ENCODE data around the gene AKAP14.
"Not testable (repeated sequence)": the region's sequence is repeated elsewhere in the genome, so short reads cannot be mapped to it uniquely, and the experiment has no call there.

AKAP14 gene

GRCh38 chrX:119899125-119899524 is 3.4 kb downstream of the AKAP14 start:
- DNase-seq (ENCODE audit: extremely low read depth, low read depth), result no peak
- TF ChIP-seq, protein P1, sequence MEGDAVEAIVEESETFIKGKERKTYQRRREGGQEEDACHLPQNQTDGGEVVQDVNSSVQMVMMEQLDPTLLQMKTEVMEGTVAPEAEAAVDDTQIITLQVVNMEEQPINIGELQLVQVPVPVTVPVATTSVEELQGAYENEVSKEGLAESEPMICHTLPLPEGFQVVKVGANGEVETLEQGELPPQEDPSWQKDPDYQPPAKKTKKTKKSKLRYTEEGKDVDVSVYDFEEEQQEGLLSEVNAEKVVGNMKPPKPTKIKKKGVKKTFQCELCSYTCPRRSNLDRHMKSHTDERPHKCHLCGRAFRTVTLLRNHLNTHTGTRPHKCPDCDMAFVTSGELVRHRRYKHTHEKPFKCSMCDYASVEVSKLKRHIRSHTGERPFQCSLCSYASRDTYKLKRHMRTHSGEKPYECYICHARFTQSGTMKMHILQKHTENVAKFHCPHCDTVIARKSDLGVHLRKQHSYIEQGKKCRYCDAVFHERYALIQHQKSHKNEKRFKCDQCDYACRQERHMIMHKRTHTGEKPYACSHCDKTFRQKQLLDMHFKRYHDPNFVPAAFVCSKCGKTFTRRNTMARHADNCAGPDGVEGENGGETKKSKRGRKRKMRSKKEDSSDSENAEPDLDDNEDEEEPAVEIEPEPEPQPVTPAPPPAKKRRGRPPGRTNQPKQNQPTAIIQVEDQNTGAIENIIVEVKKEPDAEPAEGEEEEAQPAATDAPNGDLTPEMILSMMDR (IDR thresholded peaks at IDR 0.05; ENCODE audit: low read depth, low read length, missing control alignments), result no peak
- H3K4me3 ChIP-seq (replicated peaks; ENCODE audit: low read depth, low read length), result no peak overlapping the region

DNA sequence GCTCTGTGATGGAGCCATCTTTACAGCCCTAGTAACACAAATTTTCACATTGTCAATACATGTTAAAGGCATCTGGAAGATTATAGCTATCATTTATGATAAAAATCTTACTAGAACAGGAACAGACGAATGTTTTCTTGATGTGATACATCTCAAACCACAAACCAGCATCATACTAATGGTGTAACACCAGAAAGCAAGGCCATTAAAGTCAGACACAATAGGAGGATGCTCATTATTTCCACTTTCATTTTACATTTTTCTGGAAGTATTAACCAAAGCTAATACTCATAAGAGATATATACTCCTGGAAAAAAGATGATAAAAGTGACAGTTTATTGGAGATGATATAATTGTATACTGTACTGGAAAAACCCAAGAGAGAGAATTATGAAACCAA is 5.3 kb downstream of the AKAP14 start:
- TF ChIP-seq, protein P1 (IDR thresholded peaks at IDR 0.05; ENCODE audit: low read depth, low read length, missing control alignments), result no peak
- H3K4me3 ChIP-seq (replicated peaks; ENCODE audit: low read depth, low read length), result no peak overlapping the region
- DNase-seq (ENCODE audit: extremely low read depth, low read depth), result no peak

- H3K4me3 ChIP-seq (replicated peaks; ENCODE audit: low read depth, low read length), result no peak overlapping the region
- TF ChIP-seq, protein P1 (IDR thresholded peaks at IDR 0.05; ENCODE audit: low read depth, low read length, missing control alignments), result no peak
- no peak for DNase-seq (ENCODE audit: extremely low read depth, low read depth)
These were observed 20.6 kb downstream of the AKAP14 start for GRCh38 chrX:119916310-119916709.

GRCh38 chrX:119917877-119918276 is 22.2 kb downstream of the AKAP14 start:
- DNase-seq (ENCODE audit: extremely low read depth, low read depth), result no peak

DNA sequence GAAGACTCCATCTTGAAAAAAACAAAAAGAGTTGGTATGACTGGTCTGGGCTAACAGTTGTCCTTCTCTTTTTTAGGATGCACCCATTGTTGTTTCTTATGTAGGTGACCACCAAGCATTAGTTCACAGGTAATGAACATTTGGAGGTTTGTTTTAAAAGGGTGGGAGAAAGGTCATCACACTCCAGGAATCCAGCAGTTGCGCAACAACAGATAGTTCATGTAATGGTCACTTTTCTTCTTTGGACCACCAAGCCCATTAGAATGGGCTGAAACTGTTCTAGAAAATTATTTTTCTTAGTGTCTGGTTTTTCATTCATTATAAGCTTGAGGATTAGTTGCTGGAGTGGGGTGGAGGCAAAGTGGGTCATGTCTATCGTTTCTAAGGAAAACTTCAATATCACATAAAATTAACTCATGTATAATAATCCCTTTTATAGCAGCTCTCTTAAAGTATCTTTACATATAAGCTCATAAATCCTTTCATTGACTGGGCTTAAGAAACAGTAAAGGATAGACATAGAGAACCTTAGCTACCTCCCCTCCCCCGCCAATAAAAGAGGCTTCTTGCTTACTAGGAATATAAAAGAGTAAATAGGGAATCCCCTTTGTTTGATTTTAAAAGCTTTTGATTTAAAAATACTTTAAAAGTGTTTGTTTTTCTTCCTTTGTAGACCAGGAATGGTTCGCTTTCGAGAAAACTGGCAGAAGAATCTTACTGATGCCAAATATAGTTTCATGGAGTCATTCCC is 24.3 kb downstream of the AKAP14 start:
- DNase-seq (ENCODE audit: extremely low read depth, low read depth), result no peak
- TF ChIP-seq, protein P1 (IDR thresholded peaks at IDR 0.05; ENCODE audit: low read depth, low read length, missing control alignments), result no peak
- no peak overlapping the region for H3K4me3 ChIP-seq (replicated peaks; ENCODE audit: low read depth, low read length)

More at GRCh38 chrX:119917877-119918276, 22.2 kb downstream of the AKAP14 start:
- H3K4me3 ChIP-seq (replicated peaks; ENCODE audit: low read depth, low read length), result no peak overlapping the region
- TF ChIP-seq, protein P1 (IDR thresholded peaks at IDR 0.05; ENCODE audit: low read depth, low read length, missing control alignments), result no peak

DNA sequence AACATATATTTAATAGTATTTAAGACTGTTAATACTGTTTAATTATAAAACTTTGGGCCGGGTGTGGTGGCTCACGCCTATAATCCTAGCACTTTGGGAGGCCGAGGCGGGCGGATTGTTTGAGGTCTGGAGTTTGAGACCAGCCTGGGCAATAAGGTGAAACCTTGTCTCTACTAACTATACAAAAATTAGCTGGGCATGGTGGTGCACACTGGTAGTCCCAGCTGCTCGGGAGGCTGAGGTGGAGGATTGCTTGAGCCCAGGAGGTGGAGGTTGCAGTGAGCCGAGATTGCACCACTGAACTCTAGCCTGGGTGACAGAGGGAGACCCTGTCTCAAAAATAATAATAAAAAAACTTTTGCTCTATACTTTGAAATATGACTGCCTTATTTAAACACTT is 26.7 kb downstream of the AKAP14 start:
- DNase-seq (ENCODE audit: extremely low read depth, low read depth); H3K4me3 ChIP-seq (replicated peaks; ENCODE audit: low read depth, low read length): not testable (repeated sequence)

- TF ChIP-seq, protein P1 (IDR thresholded peaks at IDR 0.05; ENCODE audit: low read depth, low read length, missing control alignments), result no peak
- DNase-seq (ENCODE audit: extremely low read depth, low read depth), result no peak
- no peak overlapping the region for H3K4me3 ChIP-seq (replicated peaks; ENCODE audit: low read depth, low read length)
These were observed 39.7 kb downstream of the AKAP14 start for GRCh38 chrX:119935215-119935874.
